CD4-positive, alpha-beta T cell treated with Interleukin-1 beta for 1 hour (primary cell): ENCODE data around the gene TNS1.
"Not testable (repeated sequence)": the region's sequence is repeated elsewhere in the genome, so short reads cannot be mapped to it uniquely, and the experiment has no call there.

ENCODE experiments used
- DNase-seq, 2 donors: peaks; one replicate each; pipeline ENCODE4 v3.0.0-alpha.2; 2020 to 2022

Gene TNS1

DNA sequence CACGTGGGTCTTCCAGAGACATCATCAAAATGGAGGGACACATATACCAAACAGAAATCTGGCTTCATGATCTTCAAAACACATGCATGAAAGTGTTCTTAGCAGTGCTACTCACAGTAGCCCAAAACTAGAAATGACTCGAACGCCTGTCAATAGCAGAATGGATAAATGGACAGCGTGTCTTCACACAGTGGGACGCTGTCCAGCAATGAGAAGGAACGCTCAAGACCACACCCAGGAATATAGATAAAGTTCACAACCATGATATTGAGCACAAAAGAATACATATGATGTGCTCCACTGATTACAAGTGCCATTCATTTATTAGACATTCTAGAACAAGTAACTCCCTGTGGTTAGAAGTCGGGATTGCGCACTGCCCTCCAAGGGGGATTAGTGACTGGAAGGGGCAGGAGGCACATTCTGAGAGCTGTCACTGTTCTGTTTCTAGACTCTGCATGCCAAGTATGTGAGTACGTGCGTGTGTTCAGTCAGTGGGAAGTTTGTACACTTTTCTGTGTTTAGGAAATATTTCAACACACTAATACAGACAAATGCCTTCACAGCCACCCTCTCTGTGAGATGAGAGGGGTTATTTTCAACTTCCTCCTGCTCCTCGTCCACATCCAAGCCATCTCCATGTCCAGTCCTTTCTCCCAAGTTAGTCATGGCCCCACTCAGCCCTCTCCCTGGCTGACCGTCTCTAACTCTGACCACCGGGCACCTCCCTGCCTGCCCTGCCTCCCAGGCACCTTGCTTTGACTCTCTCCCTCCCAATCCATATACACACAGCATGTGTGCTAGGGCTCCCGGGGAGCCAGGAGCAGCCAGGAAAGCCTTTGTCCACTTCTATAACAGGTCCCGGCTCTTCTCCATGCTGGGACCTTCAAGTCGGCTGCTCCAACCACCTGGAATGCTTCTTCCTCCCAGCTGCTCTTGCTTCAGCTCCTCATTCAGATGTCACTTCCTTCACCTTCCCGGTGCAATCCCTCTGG is 26.9 kb upstream of the TNS1 start:
- no peak for DNase-seq

DNA sequence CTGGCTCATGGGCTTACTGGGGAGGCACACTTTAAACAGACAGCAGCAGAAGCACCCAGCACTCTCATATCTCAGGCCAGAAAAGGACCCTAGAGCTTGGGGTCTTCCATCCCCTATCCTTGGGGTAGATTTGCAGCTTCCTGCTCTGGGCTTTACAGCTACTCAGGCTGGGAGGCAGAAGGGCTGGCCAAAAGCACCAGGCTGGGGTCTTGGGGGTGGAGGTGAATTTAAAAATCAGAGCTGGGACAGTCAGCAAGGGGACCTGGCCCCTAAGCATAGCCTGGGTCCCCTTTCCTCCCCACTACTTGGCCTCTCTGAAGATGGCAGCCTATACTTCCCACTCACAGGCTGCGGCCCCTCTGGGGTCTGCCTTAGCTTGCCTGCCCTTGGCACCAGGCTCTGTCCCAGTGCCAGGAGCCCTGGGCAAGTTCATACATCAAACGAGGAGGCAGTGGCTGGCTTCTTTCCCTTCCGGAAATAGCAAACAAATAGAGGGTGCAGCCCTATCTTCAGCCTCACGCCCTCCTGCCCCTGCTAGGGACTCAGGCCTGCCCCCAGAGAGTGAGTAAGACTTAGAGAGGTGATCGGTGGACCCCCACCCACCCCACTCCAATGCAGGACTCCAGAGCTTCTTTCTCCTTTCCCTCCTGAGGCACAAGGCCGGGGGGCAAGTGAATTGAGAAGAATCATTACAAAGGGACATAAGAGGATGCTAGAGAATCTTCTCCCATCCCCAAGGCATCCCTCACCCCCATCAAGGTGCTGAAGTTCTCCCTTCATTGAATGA is 26.0 kb upstream of the TNS1 start:
- no peak for DNase-seq

DNA sequence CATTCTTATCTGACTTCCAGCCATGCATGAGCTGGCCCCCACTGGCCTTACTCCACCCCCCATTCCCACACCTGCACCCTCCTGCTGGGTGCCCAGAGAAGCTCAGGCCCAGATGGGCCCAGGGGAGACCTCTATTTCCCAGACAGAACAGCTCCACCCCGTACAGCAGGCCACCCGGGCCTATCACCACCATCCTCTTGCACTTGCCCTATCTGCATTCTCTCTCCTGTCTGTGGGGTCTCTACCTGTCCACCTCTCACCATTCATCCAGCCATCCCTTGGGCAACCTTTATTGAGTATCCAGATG is 25.3 kb upstream of the TNS1 start:
- DNase-seq, result no peak

DNA sequence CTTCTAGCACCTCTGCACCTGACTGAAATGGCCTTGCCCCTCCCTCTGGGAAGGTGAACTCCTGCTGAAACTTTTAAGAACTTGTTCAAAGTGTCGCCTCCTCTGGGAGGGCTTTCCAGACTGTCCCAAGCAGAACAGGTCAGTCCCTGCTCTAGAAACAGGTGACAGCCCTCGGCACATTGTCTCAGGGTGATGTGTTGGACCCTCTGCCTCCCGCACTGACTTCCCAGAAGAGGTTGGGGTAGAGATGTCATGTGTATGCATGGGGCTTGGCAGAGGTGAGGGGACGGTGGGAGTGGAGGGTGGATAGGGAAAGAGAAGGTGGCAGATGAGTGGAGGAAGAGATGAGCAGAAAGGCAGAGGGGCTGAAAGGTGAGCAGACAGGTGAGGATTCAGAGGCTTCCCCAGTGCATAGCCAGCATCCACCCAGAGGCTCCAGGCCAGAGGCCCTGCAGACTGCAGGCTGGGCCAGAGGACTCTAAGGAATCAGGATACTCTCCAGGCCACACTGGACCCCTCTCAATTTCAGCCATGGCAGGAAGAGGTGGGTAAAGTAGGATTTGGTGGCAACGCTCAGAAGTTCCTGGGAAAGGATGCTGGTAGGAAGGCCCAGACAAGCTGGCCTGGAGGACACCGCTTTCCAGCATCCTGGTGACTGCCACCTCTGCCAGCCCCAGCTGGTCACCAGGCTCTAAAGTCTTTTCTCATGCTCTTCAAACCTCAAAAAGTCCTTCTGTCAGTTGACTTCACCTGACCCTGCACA is 24.8 kb upstream of the TNS1 start:
- no peak for DNase-seq

DNA sequence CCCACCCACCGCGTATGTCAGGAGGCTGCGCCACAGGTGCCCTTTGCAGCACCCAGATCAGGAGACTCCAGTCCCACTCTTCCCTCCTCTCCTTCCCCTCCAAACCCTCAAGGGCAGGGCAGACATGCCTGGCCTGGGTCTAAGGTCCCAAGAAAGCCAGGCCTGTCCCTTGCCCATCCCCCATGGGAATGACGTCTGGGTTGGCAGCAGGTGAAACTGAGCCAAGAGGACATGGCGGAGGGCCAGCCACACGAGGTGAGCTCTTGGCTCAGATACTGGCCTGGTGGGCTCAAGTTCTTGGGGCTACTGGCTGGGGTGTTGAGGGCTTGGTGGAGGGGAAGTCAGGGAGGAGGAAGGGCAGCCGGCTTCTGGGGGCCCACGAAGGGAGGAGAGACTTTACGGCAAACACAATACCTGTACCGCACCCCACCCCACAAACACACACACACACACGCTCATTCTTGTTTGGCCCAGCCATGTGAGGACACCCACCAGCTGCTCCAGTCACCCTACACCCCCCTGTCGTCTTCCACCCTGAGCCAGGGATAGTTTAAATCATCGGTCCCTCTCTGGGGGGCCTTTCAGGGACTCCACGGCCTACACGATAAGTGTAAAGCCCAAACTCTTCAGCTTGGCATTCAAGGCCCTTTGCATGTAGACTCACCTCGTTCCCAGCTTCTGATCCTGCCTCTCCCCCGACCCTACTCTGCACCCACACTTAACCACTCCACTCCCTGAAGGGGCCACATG is 24.1 kb upstream of the TNS1 start:
- DNase-seq, result no peak

DNA sequence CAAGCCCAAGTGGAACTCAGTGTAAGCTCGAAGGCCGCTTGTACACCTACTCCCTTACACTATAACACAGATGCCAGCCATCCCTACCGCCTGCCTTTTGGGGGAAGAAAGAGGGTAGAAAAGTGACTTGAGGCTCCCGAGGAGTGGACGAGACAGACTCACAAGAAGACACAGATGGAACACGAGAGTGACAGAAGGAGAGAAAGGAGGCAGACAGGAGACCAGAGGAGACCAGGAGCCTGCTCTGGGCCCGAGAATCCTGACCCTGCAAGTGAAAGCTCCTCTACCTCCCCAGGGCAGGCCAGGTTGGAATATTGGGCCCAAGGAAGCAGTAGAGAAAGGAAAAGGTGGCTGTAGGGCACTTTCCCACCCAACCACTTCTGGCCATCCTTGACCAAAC is 23.4 kb upstream of the TNS1 start:
- no peak for DNase-seq

DNA sequence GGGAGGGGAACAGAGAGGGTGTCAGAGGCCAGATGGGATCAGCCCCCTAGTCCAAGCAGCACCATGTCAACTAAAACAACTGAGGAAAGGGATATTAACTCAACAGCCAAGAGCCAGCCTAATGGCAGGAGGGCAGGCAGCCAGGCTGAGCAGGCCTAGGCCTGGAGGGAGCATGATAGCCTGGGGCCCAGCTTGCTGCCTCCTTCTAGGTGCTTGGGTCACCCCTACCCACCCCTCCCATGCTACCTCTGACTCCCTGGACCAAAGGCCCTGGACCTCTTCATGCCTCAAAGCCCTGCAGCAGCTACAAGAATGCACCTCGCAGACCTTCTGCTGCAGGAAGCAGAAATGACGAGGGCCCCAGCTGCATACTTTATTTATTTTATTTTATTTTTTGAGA is 22.1 kb upstream of the TNS1 start:
- no peak for DNase-seq

DNA sequence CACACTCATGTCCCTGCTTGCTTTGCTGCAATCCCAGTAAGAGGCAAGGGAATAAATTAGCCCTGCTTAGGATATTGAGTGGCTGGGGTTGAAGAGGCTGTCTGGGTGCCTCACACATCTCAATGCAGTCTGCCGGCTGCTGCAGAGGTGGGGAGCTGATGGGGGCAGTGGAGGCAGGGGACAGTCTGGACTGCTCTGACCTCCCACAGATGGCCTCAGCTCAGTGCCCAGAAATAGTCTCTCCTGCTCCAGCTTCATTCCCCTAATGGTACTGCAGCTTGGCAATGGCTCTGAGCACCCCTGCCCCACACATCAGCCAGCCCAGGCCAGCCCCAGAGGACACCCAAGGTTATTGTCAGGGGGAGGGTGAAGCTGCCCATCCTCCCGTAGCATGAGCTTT is 21.5 kb upstream of the TNS1 start:
- no peak for DNase-seq

DNA sequence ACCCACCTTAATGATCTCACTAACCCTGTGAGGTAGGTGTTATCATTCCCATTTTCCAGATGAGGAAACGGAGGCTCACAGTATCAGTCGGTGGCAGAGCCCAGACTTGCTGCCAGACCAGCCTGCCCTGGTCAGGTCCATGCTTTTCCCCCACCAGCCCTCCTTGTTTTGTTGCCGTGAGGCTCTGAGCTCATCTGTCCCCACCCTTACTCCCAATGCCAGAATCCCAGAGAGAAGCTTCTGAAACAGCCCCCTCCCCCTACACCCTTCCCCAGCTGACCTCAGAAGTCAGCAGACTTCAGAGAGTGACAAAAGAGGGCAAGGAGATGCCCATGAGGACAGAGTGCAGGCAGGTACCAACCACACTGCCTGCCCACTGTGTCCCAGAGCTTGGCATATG is 20.8 kb upstream of the TNS1 start:
- no peak for DNase-seq

DNA sequence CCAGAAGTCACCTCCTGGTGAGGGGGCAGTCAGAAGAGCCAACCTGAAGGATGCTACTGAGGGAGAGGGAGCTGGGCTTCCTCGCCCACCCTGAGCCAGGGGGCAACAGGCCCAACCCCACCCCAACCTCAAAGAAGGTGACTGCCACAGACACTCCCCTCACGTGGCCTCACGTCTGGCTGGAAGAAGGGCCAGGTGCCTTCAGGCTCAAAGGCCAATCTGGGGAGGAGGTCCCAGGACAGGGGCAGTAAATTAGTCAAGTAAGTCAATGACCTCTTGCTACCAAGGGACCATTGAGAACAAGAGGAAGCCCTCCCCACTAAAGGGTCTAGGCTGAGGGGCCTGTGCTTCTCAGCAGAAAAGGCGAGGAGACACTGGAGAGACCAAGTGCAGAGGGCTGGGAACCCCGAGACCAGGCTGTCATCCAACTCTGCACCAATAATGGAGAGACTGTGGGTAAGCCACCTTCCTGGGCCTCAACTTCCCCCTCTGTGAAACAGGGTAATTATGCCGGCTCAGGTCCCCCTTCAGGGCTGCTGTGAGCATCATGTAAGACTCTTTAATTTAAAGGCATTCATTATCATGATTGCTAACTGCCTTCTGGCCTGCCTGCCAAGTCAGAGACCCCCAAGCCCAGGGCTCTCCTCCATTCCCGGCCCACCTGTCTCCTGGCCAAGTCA is 20.2 kb upstream of the TNS1 start:
- DNase-seq, result no peak

DNA sequence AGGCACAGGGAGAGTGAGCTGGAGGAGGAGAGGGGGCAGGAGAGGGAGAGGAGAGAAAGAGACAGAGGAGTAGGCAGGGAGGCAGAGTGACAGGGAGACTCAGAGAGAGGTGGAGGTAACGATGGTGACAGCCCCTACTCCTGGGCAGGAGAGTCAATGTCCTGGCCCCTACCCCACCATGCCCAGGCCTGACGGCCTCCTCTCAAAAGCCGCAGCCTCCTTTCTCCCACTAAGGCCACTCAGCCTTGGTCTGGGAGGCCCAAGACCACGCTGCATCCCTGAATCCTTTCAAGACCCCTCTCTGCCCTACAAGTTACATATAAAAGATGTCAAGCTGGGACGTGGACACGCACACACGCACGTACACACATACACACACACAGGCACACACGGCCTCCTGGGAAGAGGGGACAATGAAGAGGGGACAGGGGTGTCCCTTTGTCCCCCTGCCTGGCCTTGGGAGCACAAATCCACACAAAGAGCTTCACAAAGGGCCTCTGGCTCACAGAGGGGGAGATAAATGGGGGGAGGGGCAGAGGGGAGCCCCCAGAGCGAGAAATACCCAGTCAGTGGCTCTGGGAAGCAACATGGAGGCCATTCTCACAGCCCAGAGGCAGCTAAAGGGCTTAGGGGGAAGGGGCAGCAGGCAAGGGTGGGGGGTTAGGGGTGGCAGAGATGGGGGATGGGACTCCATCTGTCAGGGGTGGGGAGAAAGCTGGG is 19.5 kb upstream of the TNS1 start:
- DNase-seq, result no peak

DNA sequence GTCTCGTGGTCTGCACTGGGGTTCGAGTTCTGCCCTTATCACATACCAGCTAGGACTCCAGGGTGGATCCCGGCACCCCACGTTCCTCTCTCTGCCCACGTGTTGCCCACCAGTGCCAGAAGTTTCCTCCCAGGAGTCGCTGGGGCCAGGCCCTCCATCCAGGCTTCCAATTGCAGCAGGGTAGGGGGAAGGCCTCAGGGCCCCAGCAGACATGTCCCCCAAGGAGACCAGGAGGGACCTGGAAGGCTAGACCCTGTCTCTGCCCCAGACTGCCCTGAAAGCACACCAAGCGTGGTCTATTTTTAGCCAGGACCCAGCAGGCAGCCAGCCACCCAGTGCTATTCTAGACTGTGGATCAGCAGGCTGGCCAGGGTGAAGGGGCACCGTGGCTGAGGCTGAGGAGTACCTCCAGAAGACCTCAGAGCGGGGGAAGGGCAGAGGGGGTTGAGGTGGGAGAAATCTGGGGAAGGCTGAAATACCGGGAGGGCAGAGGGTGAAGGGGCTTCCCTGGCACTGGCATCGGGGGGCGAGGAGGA is 18.8 kb upstream of the TNS1 start:
- no peak for DNase-seq

DNA sequence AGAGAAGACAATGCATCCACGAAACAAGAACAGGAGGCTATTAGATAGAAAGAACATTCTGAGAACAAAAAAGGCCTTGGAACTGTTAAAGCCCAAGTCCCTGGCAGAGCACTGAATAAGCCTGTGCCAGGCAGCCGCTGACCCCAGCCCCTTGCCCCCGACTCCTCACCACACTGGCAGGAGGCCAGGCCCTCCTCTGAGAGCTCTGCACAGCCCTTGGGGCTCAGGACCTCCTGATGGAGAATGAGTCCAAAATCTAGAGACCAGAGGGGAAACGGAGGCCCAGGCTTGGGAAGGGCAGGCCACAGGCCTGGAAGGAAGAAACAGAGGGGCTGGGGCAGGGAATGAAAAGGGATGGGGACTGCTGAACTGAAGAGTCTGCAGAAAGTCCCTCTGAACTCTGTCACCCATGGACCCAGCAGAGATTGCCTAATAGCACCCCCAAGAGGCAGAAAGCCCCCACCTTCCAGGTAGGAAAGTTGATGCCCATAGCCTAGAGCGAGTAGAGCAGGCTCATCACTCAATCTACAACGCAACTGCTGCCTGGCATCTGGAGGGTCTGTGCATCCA is 18.3 kb upstream of the TNS1 start:
- DNase-seq, result no peak

DNA sequence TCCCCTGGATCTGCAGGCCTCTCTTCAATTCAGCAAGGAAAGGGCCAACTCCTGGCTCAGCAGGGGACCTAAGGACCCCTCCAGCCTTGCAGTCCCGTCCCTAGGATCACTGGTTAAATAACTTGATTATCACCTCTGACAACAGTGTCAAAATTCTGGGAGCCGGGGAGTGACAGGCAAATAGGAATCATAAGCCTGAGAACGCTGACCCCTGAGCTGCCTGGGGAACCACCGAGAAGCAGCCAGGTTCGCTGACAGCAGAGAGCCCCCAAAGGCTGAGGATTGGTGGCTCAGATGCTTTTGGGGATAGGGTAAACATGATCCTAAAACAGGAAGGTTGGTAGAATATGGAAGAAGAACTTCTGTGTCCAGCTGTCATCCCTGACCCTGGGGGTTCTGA is 17.5 kb upstream of the TNS1 start:
- DNase-seq, result no peak

DNA sequence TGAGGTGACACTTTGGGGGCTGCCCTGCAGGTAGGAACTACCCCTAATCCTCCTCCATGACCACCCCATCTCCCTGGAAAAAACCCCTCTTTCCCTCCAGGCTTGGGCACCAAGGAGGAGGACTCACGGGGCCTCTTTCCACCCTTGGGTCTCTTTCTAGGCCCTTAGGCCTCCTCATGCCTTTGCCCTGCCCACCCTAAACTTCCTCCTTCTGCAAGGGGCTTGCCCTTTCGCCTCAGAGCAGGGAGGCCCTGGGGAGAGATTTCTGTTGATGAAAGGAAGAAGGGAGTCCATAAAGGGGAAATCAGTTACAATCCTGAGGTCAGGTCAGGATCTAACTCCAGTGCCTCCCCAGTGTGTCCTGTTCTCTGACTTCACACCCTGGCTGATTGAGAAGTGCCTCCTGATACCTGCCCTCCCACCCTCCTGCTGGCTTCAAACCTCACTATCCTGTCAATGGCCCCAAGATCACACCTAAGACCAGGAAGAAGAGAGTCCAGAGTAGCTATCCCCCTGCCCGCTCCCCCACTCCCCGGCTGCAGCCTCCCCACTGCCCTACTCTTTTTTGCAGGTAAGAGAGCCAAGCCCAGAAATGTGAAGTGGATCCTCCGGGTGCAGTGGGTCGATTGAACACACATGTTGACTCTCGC is 16.7 kb upstream of the TNS1 start:
- no peak for DNase-seq

DNA sequence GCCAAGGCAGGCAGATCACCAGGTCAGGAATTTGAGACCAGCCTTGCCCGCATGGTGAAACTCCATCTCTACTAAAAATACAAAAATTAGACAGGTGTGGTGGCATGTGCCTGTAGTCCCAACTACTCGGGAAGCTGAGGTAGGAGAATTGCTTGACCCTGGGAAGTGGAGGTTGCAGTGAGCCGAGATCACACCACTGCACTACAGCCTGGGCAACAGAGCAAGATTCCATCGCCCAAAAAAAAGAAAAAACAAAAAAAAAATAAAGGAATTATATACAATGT is 16.0 kb upstream of the TNS1 start:
- DNase-seq, result not testable (repeated sequence)

DNA sequence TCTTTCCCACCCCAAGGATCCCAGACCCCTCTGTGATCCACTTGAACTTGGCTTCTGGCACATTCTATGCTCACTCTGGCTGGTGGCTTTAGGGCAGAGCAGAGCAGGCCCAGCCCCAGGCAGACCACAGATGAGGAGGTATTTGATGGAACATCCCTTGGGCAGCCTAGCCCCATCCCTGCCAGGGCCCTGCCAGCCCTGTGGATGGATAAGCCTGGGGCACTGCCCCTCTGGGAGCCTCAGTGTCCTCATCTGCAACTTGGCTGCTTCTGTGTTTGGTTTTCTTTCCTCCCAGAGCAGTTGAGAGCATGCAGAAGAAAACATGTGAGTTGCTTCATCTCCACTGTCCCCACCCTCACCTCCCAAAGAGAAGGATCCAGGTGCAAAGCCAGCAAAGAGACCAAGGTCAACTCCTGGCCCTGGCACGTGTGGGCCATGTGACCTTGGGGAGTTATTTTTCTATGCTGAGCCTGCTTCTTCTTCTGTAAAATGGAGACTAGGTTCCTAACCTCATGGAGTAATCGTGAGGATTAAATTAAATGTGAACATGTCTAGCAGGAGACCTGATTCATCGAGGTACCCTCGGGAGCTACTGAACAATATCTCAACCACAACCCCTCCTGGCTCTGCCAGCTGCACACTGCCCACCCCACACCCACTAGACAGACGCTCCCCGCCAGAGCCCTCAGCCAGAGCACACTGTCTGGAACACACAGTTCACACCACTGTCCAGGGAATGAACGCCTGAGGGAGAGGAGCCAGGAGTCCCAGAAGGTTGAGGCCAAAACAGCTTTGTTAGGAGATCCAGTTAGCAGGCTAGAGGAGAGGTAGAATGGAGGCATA is 14.6 kb upstream of the TNS1 start:
- no peak for DNase-seq

DNA sequence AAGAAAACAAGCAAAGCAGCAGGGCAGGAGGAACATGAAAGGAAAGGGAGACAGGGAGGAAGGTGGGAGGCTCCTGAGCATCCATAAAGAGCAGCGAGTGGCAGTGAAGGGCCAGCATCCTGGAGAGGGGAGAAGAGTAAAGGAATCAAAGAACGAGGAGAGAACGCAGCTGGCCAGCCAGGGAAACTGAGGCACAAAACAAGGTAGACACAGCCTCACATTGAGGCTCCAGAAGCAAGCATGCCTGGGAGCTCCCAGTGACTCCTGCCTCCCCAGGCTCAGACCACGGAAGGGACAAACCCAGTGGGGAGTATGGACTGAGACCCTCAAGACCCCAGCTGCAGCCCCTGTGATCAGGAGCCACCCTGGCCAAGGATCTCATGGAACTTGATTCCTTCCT is 14.0 kb upstream of the TNS1 start:
- DNase-seq, result no peak
